ENCODE measurements around the gene PRR5. TPM values are rescaled to one million over a fixed set of nuclear protein-coding genes. Genes with fewer than 3 reads are reported as not detected.

PRR5 gene
- total and polyA plus RNA-seq, 2 of the 13 experiments (the other 11 are each of a cell fraction or from before 2014, with no cell fraction given): 11.6 to 27.5 TPM

GRCh38 chr22:44677871-44678555 lies 24.0 kb upstream of the PRR5 start (continued):
- TF ChIP-seq MBD4 (IDR thresholded peaks at IDR 0.05; ENCODE audit: borderline replicate concordance, low read length) (no peak), SRF (IDR thresholded peaks at IDR 0.05; ENCODE audit: low read depth, low read length) (no peak), ZC3H4 (CRISPR knock-in tag; IDR thresholded peaks at IDR 0.05; ENCODE audit: borderline replicate concordance) (no peak), ATF7-NPFF (CRISPR knock-in tag; IDR thresholded peaks at IDR 0.05; ENCODE audit: low read depth) (no peak), ZNF253 (CRISPR knock-in tag; IDR thresholded peaks at IDR 0.05; ENCODE audit: borderline replicate concordance) (no peak), SIN3B (IDR thresholded peaks at IDR 0.05; ENCODE audit: low read length) (no peak), CEBPB (IDR thresholded peaks at IDR 0.05; ENCODE audit: borderline replicate concordance, low read depth, low read length) (peak; percentile 77), ZNF775 (CRISPR knock-in tag; IDR thresholded peaks at IDR 0.05; ENCODE audit: borderline replicate concordance) (no peak), SSRP1 (CRISPR knock-in tag; IDR thresholded peaks at IDR 0.05) (no peak), REXO4 (CRISPR knock-in tag; IDR thresholded peaks at IDR 0.05; ENCODE audit: borderline replicate concordance) (no peak), CREB1 (IDR thresholded peaks at IDR 0.05) (no peak), CREB1 (CRISPR knock-in tag; IDR thresholded peaks at IDR 0.05) (no peak), MNT (IDR thresholded peaks at IDR 0.05) (no peak), ARID3A (IDR thresholded peaks at IDR 0.05; ENCODE audit: low read depth, low read length) (no peak), SOX13 (IDR thresholded peaks at IDR 0.05) (no peak), SOX13 (CRISPR knock-in tag; conservative IDR thresholded peaks at IDR 0.05 in 1 of 2, IDR thresholded peaks at IDR 0.05 in 1 of 2) (no peak), ZNF281 (CRISPR knock-in tag; IDR thresholded peaks at IDR 0.05; ENCODE audit: borderline replicate concordance) (no peak), ZNF362 (CRISPR knock-in tag; IDR thresholded peaks at IDR 0.05; ENCODE audit: borderline replicate concordance) (peak; percentile 80), TCF7 (IDR thresholded peaks at IDR 0.05; ENCODE audit: low read depth) (no peak), ZNF557 (CRISPR knock-in tag; IDR thresholded peaks at IDR 0.05) (no peak), HHEX (CRISPR knock-in tag; IDR thresholded peaks at IDR 0.05) (no peak), HNRNPUL1 (IDR thresholded peaks at IDR 0.05; ENCODE audit: low read depth, low read length) (no peak)
